GM06990 (cell line): ENCODE measurements around the gene C5orf24.

Experiments used
- DNase-seq: peaks from one replicate; pipeline ENCODE4 v3.0.0-alpha.2; 2011; ENCODE audit not compliant: insufficient read length; ENCODE audit errors: extremely low read depth
- H3K27me3 ChIP-seq: replicated peaks from 2 replicates; pipeline ENCODE4 v1.6.0; 2011; ENCODE audit warnings: low read length; ENCODE audit not compliant: control insufficient read depth, insufficient read depth
- H3K36me3 ChIP-seq: 2 replicates; pipeline ENCODE4 v1.5.1; 2011; ENCODE audit warnings: low read length; ENCODE audit not compliant: control insufficient read depth, insufficient read depth
- H3K4me3 ChIP-seq: replicated peaks from 2 replicates; pipeline ENCODE4 v1.5.1; 2011; ENCODE audit warnings: low read depth, mild to moderate bottlenecking, control low read depth, low read length
- CTCF ChIP-seq: IDR thresholded peaks from 2 replicates; pipeline ENCODE4 v1.5.1; 2011; ENCODE audit warnings: low read length, control low read depth, mild to moderate bottlenecking, inconsistent platforms; ENCODE audit not compliant: insufficient read depth, poor library complexity, severe bottlenecking

The C5orf24 gene

DNA sequence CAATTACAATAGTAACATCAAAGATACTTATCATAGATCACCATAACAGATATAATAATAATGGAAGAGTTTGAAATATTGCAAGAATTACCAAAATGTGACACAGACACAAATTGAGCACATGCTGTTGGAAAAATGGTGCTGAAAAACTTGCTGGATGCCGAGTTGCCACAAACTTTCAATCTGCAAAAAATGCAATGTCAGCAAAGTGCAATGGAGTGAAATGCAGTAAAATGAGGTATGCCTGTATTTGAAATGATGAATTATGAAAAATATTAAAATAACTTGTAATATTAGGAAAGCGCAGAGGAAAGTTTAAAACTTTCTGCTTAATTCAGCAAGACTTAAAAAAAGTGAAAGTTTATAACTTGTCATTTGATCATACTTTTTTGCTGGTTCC is 47.2 kb downstream of the C5orf24 start:
- Histone ChIP-seq H3K36me3 (peaks cover 4% of the 10 kb centered on the region), H3K27me3 (no peaks in the 10 kb centered on the region), H3K4me3 (no peak overlapping the region)
- no peak for TF ChIP-seq CTCF
- DNase-seq: no peak

DNA sequence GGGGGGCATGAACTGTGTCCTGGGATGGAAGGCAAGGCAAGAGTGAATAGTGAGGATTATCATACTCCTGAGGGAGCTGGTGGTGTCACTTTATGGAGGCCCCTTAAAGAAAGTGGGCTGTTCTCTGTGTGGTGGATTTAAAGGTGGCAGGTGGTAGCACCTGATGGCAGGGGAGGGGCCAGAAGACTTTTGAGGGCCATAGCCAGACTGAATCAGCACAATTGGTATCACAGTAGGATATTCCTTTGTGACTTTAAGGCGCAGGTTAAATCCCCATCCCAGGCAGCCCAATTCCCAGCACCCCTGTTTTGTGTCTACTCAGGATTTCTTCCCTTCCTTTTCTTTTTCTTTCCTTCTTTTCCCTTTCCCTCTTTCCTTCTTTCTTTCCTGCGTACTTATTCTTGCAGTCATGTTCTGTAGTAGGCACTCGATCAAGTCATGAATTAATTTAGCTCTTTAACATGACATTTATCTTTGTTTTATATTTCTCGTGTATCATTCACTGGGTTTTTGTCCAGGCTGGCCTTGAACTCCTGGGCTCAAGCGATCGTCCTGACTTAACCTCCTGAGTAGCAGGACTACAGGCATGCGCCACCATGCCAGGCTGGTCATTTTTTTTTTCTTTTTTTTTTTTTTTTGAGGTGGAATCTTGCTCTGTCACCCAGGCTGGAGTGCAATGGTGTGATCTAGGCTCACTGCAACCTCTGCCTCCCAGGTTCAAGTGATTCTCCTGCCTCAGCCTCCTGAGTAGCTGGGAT is 48.2 kb downstream of the C5orf24 start:
- no peak for TF ChIP-seq CTCF
- Histone ChIP-seq H3K4me3 (no peak overlapping the region), H3K27me3 (no peaks in the 10 kb centered on the region), H3K36me3 (peaks cover 3% of the 10 kb centered on the region)
- no peak for DNase-seq

- peak; percentile 70 for DNase-seq
- H3K27me3 ChIP-seq: no peaks in the 10 kb centered on the region
- H3K4me3 ChIP-seq: peak overlapping the region; percentile 15; the same call in 1 of the 2 replicates
- TF ChIP-seq CTCF: no peak
- H3K36me3 ChIP-seq: no peaks in the 10 kb centered on the region; the same call in 1 of the 2 replicates
Observed at GRCh38 chr5:134902071-134902801, 56.5 kb downstream of the C5orf24 start.

DNA sequence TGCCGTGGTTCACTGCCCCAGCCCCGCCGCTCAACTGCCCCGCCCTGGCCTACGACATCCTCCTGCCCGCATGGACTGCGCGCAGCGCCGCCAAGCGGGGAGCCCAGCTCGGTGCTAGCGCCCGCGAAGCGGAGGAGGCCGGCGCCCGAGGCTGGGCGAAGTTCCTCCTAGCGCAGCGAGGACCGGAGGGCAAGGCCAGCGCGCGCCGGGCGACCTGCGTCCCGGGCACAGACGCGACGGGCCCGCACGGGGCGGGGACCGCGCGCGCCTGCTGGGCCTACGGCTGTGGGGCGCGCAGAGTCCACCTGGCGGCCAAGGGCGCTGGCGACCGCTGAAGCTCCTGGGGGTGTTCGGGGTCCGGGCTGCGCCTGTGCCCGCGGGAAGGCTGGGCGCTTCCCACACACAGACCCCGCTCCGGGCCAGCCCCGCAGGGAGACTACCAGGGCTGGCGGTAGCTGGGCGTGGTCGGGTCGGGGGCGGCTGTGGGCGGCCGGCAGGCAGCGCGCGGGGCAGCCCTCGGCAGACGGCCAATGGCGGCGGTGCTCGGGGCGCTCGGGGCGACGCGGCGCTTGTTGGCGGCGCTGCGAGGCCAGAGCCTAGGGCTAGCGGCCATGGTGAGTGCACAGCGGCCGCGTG is 59.0 kb downstream of the C5orf24 start, which contains the start of gene PCBD2:
PCBD2 (plus strand) TSS at position 522 of the 636 bp plus-strand sequence; CDS start at position 531, 9 bp downstream.
- DNase-seq: peak; percentile 98
- Histone ChIP-seq H3K27me3 (no peaks in the 10 kb centered on the region), H3K36me3 (no peaks in the 10 kb centered on the region), H3K4me3 (peak within 1 kb of the TSS; percentile 71)
- TF ChIP-seq CTCF: peak; percentile 94

DNA sequence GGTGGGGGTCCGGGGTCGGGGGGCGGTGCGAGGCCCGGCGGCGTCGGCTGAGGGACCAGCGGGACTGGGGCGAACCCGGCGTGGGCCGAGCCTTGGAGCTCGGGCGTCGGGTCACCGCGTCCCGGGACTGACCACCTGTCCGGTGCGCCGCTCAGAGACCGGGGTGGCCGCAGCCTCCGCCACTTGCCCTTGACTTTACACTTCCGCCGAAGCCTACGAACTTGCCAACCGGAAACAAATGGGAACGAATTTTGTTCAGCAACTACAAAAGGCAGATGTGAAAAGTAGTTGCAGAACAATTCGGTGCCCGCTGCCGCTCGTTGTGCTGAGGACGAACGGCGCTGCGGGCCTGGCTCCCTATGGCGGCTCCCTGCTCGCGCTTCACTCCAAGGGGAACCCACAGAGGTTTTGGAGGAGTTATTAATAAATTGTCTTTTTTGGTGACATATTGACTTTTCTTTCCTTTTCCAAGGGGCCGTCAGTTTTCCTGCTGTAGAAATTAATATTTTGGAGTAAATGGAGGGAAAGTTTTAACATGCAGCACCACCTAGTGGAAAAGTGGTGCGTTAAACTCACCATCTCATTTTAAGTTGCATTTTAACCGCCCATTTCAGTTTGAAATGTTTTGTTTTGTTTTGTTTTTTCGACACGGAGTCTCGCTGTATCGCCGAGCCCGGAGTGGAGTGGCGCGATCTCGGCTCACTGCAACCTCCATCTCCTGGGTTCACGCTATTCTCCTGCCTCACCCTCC is 59.7 kb downstream of the C5orf24 start:
- no peak for DNase-seq
- peak overlapping the region; percentile 71 for H3K4me3 ChIP-seq
- TF ChIP-seq CTCF: peak; percentile 55
- no peaks in the 10 kb centered on the region for H3K27me3 ChIP-seq
- no peaks in the 10 kb centered on the region for H3K36me3 ChIP-seq
